NCI-H1092 (cell line): Measurements from ENCODE around the gene MIER3.

ENCODE experiments used
- DNase-seq: peaks from one replicate; lab custom pipeline; 2025; lab: John Stamatoyannopoulos, UW

MIER3 gene

DNA sequence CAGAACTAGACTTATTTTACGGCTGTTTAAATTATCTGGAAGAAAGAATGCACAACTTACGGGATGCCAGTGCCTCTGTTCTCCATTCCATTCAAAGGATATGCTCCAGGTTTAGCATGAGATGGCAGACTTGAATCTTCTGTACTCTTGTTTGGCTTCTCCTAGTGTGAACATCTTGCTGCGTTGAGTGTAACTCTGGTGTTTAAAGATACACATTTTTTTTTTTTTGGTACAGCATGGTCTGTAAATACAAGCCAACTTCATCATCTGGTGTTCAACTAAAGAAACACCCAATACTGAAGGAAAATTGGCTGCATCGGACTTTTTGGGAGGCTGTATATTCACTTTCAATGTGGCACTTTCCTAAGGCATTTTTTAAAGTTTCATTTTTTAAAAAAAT lies 7.4 kb upstream of the MIER3 start:
- no peak for DNase-seq

DNA sequence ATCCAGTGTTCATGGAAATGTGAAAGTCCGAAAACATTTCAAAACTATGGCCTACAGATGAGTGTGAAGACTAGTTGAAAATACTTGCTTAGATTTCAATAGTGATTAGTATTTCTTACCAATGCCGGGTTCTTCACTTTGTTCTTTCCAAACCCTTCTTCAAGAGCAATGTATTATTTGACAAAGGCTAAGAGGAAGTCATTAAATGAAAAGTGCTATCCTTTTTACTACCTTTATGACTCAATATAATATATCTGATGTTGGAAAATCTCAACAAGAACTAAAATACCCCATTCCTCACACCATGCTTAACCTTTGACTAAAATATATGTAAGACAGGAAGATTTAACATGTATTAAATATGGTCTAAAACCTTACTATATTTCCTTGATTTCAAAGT lies 6.7 kb upstream of the MIER3 start:
- DNase-seq, result no peak

DNA sequence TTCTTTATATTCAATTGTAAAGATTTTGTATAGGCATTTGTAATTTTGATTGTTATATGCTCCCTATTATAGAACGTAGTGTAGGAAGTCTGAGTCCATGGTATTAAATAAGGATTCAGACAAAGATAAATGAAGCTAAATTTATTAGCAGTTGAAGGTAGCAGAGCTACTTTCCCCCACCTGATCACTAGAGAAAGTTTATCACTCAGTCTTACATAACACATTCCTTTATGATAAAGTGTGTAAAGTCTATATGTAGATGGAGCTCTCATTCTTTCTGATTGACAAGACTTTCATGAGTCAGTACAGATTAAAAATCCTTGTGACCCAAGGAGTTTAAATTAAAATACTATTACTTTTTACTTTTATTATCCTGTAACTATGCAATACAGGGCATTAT lies 2.3 kb upstream of the MIER3 start:
- DNase-seq, result no peak

GRCh38 chr5:56951126-56951945 lies 587 bp downstream of the MIER3 start:
- no peak for DNase-seq

DNA sequence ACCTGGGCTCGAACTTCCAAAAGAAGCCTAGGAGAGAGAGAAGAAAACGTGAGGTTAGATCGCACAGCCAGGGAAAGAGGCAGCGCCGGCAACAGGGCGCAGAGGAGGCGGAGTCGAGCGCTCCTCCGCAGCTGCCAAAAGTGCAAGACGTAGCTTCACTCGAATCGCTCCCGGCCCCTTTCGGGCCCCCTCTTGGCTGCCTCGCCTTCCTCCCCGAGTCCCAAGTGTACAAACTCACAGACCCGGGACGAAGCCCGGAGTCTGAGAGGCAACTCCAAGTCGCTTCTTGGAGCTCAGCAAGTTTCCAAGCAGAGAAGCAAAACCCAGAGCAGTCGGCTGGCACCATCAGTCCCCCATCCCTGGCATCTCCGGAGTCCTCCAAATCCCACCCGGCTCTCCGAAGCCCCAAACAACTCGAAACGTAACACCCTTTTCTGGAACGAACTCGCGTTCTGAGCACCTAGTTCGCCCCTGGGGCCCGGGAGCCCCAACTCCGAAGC lies 1.2 kb downstream of the MIER3 start:
- no peak for DNase-seq

- no peak for DNase-seq
Measured at GRCh38 chr5:56947052-56947451, 4.9 kb downstream of the MIER3 start.

- DNase-seq, result no peak
Measured at GRCh38 chr5:56941981-56942380, 9.9 kb downstream of the MIER3 start.

- no peak for DNase-seq
Measured at GRCh38 chr5:56938858-56939257, 13.1 kb downstream of the MIER3 start.

DNA sequence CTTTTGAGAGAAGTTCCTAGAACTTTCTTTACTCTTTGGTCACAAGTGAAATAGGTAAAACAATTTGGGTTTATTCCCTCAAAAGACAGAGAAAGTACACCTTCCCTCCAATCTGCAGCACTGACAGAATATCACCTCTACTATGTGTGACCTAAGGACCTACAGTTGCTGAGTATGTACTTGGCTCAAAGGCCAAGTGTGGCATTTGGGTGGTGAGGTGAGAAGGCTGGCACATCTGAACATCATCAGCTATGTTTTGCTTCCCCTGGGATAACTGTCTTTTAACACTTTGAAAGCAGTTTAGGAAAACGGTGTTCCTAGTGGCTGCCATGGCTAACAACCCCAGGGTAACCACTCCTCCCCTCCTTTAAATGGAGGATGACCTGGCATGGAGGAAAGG lies 17.6 kb downstream of the MIER3 start:
- no peak for DNase-seq

GRCh38 chr5:56922922-56923321 lies 29.0 kb downstream of the MIER3 start:
- DNase-seq, result no peak

DNA sequence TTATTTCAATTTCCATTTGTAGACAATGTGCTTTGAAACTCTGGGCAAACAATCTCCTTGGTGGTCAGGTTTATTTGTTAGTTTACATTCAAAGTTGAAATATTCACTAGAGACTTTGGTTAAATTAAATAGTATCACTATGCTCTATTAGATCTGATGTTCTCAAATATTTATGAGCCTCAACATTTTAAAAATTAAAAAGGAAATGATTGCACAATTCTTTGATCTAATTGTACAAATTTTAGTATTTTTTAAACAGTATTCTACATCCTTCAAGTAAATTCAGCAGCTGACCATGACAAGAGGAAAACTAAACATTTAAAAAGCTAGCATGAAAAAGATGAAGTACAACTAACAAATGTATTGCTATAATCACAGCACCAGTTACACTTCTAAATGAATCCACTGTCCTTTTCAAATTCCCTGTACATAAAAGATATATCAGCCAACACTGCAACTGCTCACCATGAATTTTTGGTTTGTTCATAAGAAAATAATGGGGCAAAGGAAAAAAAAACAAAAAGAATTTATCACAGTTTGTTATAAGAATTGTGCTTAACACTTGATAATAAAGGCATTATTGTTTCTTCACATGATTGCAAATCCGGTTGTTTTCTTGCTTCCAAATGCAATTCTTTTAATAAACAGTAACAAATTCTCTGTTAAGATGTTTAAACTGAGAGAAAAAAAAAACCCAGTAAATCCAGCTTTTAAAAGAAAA lies 31.8 kb downstream of the MIER3 start:
- DNase-seq, result no peak

- DNase-seq, result no peak
Measured at GRCh38 chr5:56918054-56918453, 33.9 kb downstream of the MIER3 start.

DNA sequence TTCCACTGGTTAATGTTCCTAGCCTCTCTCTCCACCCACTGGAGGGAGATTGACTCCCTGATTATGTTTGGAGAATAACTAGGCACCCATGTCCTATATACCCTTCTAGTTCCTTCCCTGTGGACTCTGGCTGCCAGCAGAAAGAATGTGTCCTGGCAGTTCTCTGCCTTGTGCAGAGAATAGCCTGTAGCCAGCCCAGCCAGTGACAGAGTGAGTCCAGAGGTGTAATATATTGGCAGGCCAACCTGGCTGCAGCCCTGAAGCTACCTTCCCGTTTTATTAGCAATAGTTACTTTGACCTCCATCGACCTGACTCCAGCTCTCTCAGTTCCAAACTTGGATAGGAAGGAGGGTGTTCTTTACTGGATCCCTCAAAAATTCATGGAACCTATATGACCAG lies 34.4 kb downstream of the MIER3 start:
- DNase-seq, result no peak

- DNase-seq, result no peak
Measured at GRCh38 chr5:56914678-56915077, 37.2 kb downstream of the MIER3 start.

DNA sequence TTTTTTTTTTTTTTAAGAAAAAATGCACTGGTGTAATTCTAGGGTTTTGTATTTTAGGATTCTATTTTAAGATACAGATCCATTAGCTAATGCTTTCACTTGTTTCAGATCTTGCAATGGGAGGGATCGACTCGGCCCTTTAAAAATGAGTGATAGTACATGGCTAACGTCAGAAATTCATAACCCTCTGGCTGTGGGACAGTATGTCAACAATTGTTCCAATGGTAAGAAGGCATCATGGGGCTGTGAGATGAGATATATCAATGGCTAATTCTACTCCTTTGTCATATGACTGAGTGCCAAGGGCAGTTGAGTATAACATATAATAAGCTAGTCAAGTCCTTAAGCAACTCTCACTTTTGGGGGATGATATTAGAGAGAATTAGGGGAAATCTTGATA lies 38.2 kb downstream of the MIER3 start:
- no peak for DNase-seq

DNA sequence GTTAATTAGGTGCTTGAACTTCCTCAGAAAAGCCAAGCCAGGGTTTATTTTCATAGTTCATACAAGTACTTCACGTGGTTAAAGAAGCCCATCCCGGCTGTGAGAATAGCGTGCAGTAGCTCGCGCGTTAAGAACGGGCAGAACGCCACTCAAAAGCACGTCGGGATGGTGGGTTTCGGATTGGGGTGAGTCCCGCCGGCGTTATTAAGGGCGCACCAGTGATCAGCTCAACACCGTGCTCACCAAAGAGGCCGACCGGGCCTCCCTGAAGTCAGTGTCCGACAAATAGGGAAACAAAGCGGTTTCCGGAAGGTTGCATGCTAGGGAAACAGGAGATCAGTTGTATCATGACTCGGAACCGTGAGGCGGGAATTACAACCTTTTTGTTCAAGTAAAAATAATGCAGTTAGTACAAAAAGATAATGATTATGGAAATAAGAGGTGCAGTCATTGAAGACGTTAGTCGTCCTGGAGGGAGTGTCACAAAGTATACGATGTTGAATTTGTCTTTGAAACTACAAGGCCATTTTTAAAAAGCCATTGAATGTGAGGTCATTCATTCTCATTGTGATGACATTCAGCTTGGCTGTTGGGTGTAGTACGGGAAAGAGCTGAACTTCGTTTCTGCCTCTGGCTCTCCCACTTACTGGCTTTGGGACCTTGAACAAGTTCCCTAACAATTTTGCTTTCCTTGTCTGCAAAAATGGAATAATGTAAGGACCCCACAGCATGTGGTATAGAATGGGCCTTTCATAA lies 41.5 kb downstream of the MIER3 start:
- DNase-seq, result peak; percentile 6

DNA sequence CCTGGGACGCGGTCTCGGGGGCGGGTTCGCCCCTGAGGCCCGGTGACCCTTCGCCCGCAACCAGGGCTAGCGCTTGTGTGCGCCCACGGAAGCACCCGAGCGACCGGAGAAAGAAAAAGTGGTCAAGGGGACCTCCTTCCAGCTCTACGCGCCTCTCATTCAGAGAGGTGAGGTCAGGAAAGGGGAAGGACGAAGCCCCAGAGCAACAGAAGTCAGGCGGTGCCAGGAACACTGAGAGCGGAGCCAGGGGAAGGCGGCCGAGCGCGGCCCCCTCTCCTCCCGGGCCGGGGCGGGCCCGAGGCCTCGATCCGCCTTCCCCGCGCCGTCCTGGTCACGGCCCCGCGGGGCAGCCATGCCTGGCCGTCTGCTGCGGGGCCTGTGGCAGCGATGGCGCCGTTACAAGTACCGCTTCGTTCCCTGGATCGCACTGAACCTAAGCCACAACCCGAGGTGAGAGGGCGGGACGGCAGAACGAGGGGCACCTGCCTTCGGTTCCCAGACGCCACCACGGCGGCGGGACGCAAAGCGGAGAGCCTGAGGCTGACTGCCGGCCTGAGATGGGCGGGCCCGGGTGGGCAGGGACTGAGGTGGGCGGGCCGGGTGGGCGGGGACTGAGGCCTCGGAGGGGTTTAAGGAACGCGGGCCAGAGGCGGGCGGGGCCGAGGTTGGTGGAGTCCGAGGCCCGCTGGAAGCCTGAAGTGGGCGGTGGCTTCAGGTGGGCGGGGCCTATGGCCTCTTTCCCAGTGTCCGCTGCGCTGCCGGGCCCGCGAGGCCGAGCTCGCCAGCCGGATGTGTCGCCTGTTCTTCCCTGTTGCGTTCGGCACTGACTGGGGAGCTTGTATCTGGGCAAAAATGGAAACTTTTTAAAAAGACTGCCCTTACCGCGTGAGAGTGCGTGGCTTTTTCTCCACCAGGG lies 42.4 kb downstream of the MIER3 start, which contains the start of gene SETD9:
TSS of gene SETD9 (plus strand) at position 303 of the 916 bp plus-strand sequence. CDS start at position 353, 50 bp downstream.
- peak; percentile 86 for DNase-seq

DNA sequence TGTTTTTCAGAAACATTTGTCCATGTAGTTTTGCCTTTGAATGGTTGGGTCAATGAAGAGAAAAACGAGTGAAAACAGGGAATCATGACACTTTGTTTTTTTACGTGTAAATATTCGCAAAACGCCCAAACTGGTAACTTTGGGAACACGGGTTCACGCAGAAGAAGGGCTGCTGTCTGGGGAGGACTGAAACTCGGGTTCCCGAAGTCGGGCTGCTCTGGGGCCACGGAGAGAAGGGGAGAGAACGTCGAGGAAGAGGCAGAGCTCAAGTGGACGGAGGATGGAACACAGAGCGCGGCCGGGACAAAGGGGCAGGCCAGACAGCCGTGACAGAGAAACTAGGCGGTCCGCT lies 43.0 kb downstream of the MIER3 start:
- DNase-seq, result no peak

GRCh38 chr5:56900858-56901578 lies 50.9 kb downstream of the MIER3 start:
- peak; percentile 3 for DNase-seq

DNA sequence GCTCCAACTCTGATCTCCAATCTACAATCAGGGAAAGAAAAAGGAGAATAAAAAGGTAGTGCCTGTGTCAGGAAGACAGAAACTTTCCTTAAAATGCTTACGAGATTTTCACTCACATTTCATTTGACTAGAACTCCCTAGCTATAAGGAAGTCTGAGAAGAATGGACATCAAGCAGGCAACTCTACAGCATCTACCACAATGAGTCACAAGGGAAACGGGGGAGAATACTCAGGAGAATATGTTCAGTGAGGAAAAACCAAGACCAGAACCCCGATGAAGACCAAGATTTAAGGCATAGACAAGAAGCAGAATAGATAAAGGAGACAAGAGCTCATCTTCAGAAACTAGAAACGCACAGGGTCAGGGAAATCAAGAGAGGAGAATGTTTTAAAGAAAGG lies 51.5 kb downstream of the MIER3 start:
- no peak for DNase-seq

- DNase-seq, result no peak
Measured at GRCh38 chr5:56898213-56898612, 53.7 kb downstream of the MIER3 start.
